Coronary artery (tissue), 2 donors: ENCODE data around the gene KIF18B.

Source experiments
- DNase-seq: peaks from one replicate; pipeline ENCODE4 v3.0.0-alpha.2; 2017; ENCODE audit warnings: low spot score
- H3K27ac ChIP-seq, 2 donors: fragments of 200-600 bp; sonication (generic); one replicate each; pipeline ENCODE4 v1.5.1; 2016 to 2019
- H3K4me3 ChIP-seq: fragments of 200-600 bp; sonication (generic); 2 replicates; pipeline ENCODE4 v1.5.1; 2016; ENCODE audit warnings: mild to moderate bottlenecking, moderate library complexity
- CTCF ChIP-seq: fragments of 200-600 bp; sonication (generic); IDR thresholded peaks from one replicate; pipeline ENCODE4 v1.5.1; 2019; ENCODE audit warnings: antibody characterized with exemption

KIF18B gene

DNA sequence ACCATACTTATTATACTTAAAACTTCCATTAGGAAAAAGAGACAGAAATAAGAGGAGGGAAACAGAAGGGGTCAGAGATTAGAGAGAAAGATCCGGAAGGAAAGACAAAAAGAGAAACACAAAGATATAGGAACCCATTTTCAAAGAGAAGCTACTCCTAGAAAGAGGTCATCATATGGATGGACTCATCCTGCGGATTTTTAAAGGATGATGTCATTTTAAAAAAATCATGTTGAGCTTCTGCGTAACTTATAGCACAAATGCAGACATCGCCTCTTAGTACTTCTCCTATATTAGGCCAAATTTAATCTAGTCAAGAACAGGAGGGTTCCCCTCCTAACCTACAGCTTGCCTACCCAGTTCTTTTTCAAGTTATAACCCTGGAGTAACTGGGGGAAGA, 66.4 kb downstream of the KIF18B start:
- no peak for TF ChIP-seq CTCF
- DNase-seq = no peak
- no peak overlapping the region for H3K27ac ChIP-seq
- H3K4me3 ChIP-seq = no peak overlapping the region

- no peak for TF ChIP-seq CTCF
- no peak for DNase-seq
- Histone ChIP-seq H3K27ac (no peak overlapping the region), H3K4me3 (no peak overlapping the region)
These were observed 67.5 kb downstream of the KIF18B start for GRCh38 chr17:44880062-44880461.

- no peak for TF ChIP-seq CTCF
- Histone ChIP-seq H3K4me3 (no peak overlapping the region), H3K27ac (no peak overlapping the region)
- no peak for DNase-seq
These were observed 68.2 kb downstream of the KIF18B start for GRCh38 chr17:44879376-44879775.

- Histone ChIP-seq H3K27ac (no peak overlapping the region), H3K4me3 (no peak overlapping the region)
- peak; percentile 39 for TF ChIP-seq CTCF
- DNase-seq = no peak
These were observed 68.8 kb downstream of the KIF18B start for GRCh38 chr17:44878627-44879221.

DNA sequence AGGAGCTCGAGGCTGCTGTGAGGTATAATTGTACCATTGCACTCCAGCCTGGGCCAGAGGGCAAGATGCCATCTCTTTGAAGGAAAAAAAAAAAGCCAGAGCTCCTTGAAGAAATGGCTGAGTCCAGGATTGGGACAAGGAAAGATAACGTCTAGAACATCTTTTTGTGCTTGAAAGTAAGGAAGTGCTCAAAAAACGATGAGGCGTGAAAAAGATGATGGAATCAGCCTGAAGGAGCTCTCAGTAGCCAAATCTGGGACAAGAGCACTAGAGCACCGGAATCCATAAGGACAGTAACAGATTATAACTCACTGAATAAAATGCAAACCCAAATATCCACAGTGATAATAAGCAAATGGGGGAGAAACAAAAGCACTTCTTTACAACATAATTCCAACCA, 70.5 kb downstream of the KIF18B start:
- TF ChIP-seq CTCF = no peak
- Histone ChIP-seq H3K4me3 (no peak overlapping the region), H3K27ac (no peak overlapping the region)
- DNase-seq = no peak

DNA sequence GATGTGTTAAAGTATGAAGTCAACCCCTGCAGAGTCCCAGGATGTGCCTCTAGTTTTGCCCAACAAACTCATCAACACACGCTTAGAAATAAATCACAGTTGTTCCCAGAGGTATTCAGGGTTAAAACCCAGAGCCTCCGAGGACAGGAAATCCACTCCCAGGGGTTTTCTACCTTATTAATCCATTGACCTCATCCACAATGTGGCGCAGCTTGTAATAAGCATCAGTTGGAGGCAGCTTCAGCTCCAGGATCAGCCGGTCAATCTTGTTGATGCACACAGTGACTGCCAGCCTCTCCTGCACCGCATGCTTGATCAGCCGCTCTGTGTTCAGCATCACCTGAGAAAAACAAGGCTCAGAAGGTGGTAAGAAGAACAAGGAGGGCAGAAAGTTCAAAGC, 71.8 kb downstream of the KIF18B start:
- no peak overlapping the region for H3K27ac ChIP-seq
- no peak for DNase-seq
- no peak for TF ChIP-seq CTCF
- no peak overlapping the region for H3K4me3 ChIP-seq
